GM10266 (cell line): Measurements from ENCODE around the gene CBARP.

Source experiments
- DNase-seq: peaks from one replicate; pipeline ENCODE4 v3.0.0; 2012; ENCODE audit errors: extremely low spot score
- TF ChIP-seq, protein P1 (sequence below): IDR thresholded peaks from 2 replicates; pipeline ENCODE4 v1.5.1; 2012; ENCODE audit warnings: mild to moderate bottlenecking, low read depth; ENCODE audit not compliant: control insufficient read depth, insufficient read depth; ENCODE audit errors: missing control alignments

Gene CBARP

DNA sequence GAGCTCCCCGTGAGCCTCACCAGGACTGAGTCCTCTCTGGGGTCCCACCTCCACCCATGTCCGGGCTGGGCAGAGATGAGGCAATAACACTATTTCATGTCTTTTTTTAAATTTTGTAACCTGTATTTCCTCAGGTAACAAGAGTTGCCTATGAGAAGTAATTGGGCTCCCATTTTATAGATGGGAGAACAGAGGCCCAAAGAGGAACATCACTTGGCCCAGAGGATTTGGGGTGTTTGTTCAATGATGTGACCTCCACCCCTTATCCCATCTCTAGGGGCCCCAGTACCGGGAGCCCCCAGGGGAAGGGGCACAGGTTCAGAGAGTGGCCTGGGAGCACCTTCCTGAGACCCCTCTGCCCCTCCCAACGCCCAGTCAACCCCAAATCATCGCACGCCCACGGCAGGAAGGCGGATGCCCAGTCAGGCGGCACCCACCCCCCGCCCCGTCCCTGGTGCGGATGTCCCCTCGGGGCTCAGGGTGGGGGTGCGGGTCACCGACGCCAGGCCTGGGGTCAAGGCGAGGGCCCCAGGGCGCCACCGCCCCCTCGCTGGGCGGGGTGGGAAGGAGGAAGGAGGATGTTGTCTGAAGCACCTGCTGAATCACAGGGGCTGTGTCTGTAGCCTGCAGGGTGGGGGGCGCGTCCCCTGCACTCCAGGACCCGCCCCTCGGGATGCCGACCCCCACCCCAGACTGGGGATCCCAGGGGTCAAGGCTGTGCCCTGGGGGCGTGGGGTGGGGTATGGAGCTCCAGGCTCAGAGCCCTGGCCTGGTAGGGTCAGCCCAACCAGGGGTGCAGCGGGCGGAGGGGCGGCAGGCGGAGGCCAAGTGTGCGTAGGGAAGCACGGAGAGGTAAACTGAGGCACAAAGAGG, 22.3 kb upstream of the CBARP start:
- DNase-seq: no peak
- TF ChIP-seq, protein P1, sequence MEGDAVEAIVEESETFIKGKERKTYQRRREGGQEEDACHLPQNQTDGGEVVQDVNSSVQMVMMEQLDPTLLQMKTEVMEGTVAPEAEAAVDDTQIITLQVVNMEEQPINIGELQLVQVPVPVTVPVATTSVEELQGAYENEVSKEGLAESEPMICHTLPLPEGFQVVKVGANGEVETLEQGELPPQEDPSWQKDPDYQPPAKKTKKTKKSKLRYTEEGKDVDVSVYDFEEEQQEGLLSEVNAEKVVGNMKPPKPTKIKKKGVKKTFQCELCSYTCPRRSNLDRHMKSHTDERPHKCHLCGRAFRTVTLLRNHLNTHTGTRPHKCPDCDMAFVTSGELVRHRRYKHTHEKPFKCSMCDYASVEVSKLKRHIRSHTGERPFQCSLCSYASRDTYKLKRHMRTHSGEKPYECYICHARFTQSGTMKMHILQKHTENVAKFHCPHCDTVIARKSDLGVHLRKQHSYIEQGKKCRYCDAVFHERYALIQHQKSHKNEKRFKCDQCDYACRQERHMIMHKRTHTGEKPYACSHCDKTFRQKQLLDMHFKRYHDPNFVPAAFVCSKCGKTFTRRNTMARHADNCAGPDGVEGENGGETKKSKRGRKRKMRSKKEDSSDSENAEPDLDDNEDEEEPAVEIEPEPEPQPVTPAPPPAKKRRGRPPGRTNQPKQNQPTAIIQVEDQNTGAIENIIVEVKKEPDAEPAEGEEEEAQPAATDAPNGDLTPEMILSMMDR: no peak

DNA sequence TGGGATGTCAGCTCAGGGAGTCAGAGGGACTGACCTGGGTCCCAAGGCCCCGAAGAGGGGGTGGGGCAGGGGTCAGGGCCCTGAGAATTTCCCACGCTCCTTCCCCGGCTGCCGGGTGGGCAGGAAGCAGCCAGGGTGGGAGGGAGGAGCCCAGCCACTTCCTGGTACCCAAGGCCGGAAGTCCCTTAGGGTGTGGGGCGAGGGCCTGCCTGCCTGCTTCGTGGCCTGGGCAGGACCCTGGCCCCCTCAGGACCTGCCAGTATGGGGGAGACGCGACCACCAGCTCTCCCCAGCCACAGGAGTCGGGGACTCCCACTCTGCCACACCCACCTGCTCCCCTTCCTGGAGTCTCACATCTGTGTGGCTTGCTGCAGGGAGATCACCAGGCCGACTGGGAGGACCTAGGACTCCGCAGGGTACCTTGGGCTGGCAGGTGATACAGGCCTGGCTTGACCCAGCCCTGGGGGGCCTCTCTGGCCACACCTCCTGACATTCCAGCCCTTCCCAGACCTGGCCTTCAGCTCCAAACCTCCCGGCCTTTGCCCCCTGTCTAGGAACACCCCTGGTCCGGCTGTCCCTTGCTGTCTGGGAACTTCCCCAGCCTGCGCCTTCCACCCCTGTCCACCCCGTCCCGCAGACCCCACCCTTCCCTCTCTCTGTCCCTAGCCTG, 21.5 kb upstream of the CBARP start:
- TF ChIP-seq, protein P1: no peak
- peak; percentile 82 for DNase-seq

DNA sequence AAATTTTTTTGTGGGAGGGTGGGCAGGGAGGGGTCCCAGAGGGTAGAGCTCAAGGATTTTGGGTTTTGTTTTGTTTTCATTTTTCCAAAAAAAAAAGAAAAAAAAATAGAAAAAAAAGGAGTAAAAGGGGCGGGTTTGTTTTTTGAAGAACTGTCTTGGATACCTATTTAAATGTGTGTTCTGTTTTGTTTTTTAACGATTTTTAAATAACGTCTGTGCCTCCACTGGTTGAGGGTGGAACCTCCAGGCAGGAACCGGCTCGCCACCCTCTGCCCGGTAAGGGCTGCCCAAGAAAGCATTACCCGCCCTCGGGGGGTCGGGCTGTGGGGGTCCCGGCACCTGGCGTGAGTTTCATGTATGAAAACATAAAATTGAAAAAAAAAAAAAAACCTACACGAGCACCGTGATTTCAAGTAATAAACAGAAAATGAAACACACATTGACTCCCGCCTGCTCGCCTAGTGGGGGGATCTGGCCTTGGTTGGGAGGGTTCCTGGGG, 21.0 kb upstream of the CBARP start:
- TF ChIP-seq, protein P1: no peak

DNA sequence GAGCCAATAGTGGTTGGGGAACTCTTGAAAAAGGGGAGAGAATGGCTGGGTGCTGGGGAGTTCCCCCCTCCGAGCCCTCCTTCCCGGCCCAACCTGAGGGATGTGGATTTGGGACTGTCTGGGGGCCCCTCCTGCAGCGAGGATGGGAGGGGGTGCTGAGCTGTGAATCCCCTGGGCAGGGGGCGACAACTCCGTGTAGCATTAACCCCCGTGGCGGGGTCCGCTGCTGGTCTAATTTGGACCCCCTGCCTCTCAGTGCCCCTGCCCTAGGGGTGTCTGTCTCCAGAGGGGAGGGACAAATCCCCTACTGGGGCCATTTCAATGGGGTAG, 20.3 kb upstream of the CBARP start:
- DNase-seq: no peak
- TF ChIP-seq, protein P1: no peak

More for the DNA sequence above, 21.0 kb upstream of the CBARP start:
- no peak for DNase-seq

DNA sequence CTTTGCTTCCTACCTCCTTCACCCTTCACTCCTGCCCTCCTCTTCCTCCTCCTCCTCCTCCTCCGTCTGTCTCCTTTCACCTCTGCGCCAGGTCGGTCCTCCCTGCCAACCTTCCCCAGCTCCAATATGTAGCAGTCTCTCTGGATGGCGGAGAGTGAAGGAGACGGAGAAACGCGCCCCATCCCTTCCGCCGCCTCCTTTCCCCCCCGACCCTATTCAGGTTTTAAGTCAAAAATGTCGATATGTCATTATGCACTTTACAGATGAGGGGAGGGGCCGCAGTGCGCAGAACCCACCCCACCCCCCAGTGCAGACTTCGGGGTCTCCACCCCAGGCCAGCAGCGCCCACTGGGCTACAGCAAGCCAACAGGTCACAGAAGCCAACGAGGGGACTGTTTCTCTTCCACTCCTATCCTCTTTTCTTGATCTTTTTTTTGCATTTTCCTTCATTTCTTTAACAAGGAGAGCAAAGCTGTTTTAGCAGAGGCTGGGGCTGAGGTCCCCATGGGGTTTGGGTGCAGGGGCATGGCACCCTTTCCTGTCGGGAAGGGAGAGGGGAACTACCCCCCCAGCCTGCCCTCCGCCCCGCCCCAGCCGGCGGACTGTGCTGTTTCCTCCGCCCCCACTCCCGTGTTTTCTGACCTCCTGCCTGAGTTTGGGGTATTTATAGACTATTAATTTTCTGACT, 19.8 kb upstream of the CBARP start:
- TF ChIP-seq, protein P1: no peak
- no peak for DNase-seq

DNA sequence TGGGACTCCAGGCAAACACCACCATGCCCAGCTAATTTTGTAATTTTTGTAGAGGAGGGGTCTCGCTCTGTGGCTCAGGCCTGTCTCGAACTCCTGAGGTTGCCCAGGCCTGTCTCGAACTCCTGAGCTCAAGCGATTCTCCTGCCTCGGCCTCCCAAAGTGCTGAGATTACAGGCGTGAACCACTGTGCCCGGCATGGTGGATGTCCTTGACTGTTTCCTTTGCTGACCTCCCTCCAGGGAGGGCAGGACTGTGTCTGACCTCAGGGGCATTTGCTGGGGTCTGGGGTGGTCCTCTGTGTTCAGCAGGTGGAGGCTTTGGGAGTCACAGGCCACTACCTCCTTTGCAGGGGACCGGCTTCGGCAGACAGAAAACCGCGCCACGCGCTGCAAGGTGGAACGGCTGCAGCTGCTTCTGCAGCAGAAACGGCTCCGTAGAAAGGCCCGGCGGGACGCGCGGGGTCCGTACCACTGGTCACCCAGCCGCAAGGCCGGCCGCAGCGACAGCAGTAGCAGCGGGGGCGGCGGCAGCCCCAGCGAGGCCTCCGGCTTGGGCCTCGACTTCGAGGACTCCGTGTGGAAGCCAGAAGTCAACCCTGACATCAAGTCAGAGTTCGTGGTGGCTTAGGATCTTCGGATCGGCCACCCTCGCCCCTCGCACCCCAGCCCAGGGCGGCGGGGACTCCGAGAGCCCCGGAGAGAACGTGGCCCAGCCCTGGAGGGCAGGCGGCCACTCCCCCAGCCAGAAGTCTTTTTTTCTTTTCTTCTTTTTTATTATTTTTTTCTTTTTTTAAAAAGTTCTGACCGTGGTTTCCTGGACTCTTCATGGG, 19.1 kb upstream of the CBARP start:
- no peak for DNase-seq
- TF ChIP-seq, protein P1: no peak
